Nephron progenitor cell (in vitro differentiated cells): ENCODE results near the gene LARGE1.

Experiments used
- DNase-seq: peaks from one replicate; pipeline ENCODE4 v3.0.0; 2021
- H3K27ac Mint-ChIP-seq: 2 replicates; pipeline ENCODE4 v1.8.0; 2021; ENCODE audit warnings: mild to moderate bottlenecking, moderate library complexity, mixed read lengths
- H3K27me3 Mint-ChIP-seq: 2 replicates; pipeline ENCODE4 v1.8.0; 2021; ENCODE audit warnings: mild to moderate bottlenecking, low read depth, mixed read lengths; ENCODE audit not compliant: poor library complexity
- H3K36me3 Mint-ChIP-seq: 2 replicates; pipeline ENCODE4 v1.8.0; 2021; ENCODE audit warnings: low read depth, mixed read lengths
- H3K4me1 Mint-ChIP-seq: 2 replicates; pipeline ENCODE4 v1.8.0; 2021; ENCODE audit warnings: mixed read lengths
- H3K4me3 Mint-ChIP-seq: 2 replicates; pipeline ENCODE4 v1.8.0; 2021; ENCODE audit warnings: mild to moderate bottlenecking, moderate library complexity, mixed read lengths
- H3K9me3 Mint-ChIP-seq: 2 replicates; pipeline ENCODE4 v1.8.0; 2021; ENCODE audit warnings: mild to moderate bottlenecking, moderate library complexity, mixed read lengths
- TF ChIP-seq, protein P1 (sequence below): fragments of 200-600 bp; sonication (generic); IDR thresholded peaks from 2 replicates; pipeline ENCODE4 v1.5.0; 2021; ENCODE audit warnings: antibody characterized with exemption

LARGE1 gene

DNA sequence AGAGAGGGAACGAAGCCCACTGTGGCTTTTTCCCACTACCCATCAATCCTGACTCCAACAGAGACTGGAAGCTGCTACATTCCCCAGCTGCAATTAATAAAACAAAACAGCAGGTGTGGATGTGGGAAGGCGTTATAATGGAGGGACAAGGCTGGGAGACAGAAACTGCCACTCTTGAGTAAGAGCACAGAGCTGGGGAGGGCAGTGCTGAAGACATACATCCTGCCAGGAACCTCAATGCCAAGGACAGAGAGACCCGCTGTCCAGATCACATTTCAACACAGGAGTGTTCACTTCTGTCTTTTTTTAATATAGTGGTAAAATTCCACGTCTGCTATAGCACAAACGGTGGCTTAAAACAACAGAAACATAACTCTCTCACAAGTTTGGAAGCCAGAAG lies 94.5 kb downstream of the LARGE1 start:
- no peak overlapping the region for H3K4me3 Mint-ChIP-seq
- H3K27me3 Mint-ChIP-seq = peaks cover 1% of the 10 kb centered on the region
- TF ChIP-seq, protein P1, sequence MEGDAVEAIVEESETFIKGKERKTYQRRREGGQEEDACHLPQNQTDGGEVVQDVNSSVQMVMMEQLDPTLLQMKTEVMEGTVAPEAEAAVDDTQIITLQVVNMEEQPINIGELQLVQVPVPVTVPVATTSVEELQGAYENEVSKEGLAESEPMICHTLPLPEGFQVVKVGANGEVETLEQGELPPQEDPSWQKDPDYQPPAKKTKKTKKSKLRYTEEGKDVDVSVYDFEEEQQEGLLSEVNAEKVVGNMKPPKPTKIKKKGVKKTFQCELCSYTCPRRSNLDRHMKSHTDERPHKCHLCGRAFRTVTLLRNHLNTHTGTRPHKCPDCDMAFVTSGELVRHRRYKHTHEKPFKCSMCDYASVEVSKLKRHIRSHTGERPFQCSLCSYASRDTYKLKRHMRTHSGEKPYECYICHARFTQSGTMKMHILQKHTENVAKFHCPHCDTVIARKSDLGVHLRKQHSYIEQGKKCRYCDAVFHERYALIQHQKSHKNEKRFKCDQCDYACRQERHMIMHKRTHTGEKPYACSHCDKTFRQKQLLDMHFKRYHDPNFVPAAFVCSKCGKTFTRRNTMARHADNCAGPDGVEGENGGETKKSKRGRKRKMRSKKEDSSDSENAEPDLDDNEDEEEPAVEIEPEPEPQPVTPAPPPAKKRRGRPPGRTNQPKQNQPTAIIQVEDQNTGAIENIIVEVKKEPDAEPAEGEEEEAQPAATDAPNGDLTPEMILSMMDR = no peak
- H3K4me1 Mint-ChIP-seq = peaks cover 37% of the 10 kb centered on the region
- H3K36me3 Mint-ChIP-seq = peaks cover 10% of the 10 kb centered on the region
- peak overlapping the region; percentile 43 for H3K27ac Mint-ChIP-seq
- DNase-seq = no peak
- H3K9me3 Mint-ChIP-seq = peaks cover 6% of the 10 kb centered on the region

GRCh38 chr22:33823552-33823951 lies 96.7 kb downstream of the LARGE1 start:
- Mint-ChIP-seq H3K27me3 (peaks cover 3% of the 10 kb centered on the region), H3K36me3 (peaks cover 10% of the 10 kb centered on the region), H3K27ac (peak overlapping the region; percentile 60), H3K9me3 (peaks cover 8% of the 10 kb centered on the region), H3K4me1 (peaks cover 26% of the 10 kb centered on the region), H3K4me3 (no peak overlapping the region)
- no peak for DNase-seq
- TF ChIP-seq, protein P1 = no peak

DNA sequence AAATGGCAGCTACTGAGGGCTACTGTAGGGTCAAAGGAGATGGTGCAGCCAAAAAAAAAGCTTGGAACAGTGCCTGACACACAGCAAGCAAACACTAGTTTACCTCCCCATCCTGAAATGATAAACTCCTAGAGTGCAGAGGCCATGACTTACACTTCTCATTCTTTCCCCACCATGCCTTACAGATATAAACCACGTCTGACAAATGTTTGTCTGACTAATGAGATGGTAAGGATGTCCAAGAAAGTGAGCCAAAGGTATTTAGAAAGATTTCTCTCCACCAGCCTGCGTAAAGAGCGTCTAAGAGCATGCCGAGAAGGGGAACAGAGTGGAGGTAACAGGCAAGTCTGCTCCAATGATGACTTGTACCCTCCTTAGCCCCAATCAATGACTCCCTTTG lies 99.0 kb downstream of the LARGE1 start:
- H3K27ac Mint-ChIP-seq = no peak overlapping the region
- peaks cover 20% of the 10 kb centered on the region for H3K9me3 Mint-ChIP-seq
- H3K36me3 Mint-ChIP-seq = peaks cover 17% of the 10 kb centered on the region
- H3K4me1 Mint-ChIP-seq = peaks cover 33% of the 10 kb centered on the region
- TF ChIP-seq, protein P1 = no peak
- peaks cover 7% of the 10 kb centered on the region for H3K27me3 Mint-ChIP-seq
- no peak overlapping the region for H3K4me3 Mint-ChIP-seq
- no peak for DNase-seq

- no peak overlapping the region for H3K4me3 Mint-ChIP-seq
- H3K4me1 Mint-ChIP-seq = peaks cover 33% of the 10 kb centered on the region
- peaks cover 31% of the 10 kb centered on the region for H3K36me3 Mint-ChIP-seq
- no peak for DNase-seq
- peak overlapping the region; percentile 14 for H3K27ac Mint-ChIP-seq
- TF ChIP-seq, protein P1 = no peak
- peaks cover 7% of the 10 kb centered on the region for H3K27me3 Mint-ChIP-seq
- peaks cover 22% of the 10 kb centered on the region for H3K9me3 Mint-ChIP-seq
These were observed 100.5 kb downstream of the LARGE1 start for GRCh38 chr22:33819743-33820142.

DNA sequence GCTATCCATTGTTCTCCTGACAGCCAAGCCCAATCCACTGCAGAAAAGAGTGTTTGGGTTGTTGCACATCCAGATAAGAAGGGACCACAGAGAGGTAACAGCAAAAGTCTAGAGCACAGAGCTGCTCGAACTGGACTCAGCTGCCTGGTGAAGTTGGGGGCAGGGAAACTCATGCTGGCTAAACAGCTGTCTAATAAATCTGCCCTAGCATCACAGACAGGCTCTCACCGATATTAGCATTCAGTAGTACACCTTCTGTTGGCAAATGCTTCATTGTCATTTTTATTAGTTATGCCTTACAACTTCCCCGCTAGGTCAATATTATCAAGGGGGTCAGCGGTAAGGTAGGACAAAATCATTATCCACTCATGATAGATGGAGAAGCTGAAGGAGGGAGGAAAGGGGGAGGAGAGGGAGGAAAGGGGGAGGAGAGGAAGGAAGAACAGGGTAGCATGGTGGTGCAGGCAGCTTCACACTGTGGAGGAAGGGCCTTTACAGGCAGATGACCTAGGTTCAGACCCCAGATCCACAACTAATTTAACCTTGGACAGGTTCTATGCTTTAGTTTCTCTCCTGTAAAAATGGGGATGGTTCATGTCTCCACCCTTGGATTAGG lies 102.7 kb downstream of the LARGE1 start:
- H3K4me3 Mint-ChIP-seq = no peak overlapping the region
- TF ChIP-seq, protein P1 = no peak
- peaks cover 33% of the 10 kb centered on the region for H3K4me1 Mint-ChIP-seq
- H3K36me3 Mint-ChIP-seq = peaks cover 39% of the 10 kb centered on the region
- no peak for DNase-seq
- peaks cover 7% of the 10 kb centered on the region for H3K27me3 Mint-ChIP-seq
- peak overlapping the region; percentile 81 for H3K27ac Mint-ChIP-seq
- H3K9me3 Mint-ChIP-seq = peaks cover 22% of the 10 kb centered on the region

GRCh38 chr22:33812360-33812977 lies 107.8 kb downstream of the LARGE1 start:
- Mint-ChIP-seq H3K27ac (peak overlapping the region; percentile 49), H3K4me1 (peaks cover 53% of the 10 kb centered on the region), H3K27me3 (peaks cover 4% of the 10 kb centered on the region), H3K36me3 (peaks cover 47% of the 10 kb centered on the region), H3K9me3 (peaks cover 18% of the 10 kb centered on the region), H3K4me3 (no peak overlapping the region)
- no peak for DNase-seq
- TF ChIP-seq, protein P1 = no peak
